Measurements from ENCODE around the gene ALAS1.
"Not testable (repeated sequence)": the region's sequence is repeated elsewhere in the genome, so short reads cannot be mapped to it uniquely, and the experiment has no call there.

DNA sequence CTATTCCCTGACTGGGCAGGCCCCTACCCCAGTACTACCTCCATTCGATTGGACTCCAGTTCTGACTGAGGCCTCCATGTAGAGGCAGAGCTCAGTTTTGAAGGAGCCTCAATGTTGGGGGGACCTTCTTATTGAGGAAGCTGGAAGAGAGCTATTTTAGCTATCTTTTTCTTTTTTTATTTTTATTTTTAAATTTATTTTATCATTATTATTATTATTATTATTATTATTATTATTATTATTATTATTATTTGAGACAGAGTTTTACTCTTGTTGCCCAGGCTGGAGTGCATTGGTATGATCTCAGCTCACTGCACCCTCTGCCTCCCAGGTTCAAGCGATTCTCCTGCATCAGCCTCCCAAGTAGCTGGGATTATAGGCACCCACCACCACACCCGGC lies 27.7 kb upstream of the ALAS1 start:
- TF ChIP-seq, protein P1, sequence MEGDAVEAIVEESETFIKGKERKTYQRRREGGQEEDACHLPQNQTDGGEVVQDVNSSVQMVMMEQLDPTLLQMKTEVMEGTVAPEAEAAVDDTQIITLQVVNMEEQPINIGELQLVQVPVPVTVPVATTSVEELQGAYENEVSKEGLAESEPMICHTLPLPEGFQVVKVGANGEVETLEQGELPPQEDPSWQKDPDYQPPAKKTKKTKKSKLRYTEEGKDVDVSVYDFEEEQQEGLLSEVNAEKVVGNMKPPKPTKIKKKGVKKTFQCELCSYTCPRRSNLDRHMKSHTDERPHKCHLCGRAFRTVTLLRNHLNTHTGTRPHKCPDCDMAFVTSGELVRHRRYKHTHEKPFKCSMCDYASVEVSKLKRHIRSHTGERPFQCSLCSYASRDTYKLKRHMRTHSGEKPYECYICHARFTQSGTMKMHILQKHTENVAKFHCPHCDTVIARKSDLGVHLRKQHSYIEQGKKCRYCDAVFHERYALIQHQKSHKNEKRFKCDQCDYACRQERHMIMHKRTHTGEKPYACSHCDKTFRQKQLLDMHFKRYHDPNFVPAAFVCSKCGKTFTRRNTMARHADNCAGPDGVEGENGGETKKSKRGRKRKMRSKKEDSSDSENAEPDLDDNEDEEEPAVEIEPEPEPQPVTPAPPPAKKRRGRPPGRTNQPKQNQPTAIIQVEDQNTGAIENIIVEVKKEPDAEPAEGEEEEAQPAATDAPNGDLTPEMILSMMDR (IDR thresholded peaks at IDR 0.05): not testable (repeated sequence)
- TF ChIP-seq EZH2 (IDR thresholded peaks at IDR 0.05; ENCODE audit: borderline replicate concordance, insufficient read depth, low read depth, low read length, poor library complexity, severe bottlenecking): not testable (repeated sequence)

Measured in B cell (primary cell).